Kidney (tissue), 14 donors: ENCODE measurements around the gene MRLN. TPM values are rescaled to one million over a fixed set of nuclear protein-coding genes. Genes with fewer than 3 reads are reported as not detected.
"Not testable (repeated sequence)": the region's sequence is repeated elsewhere in the genome, so short reads cannot be mapped to it uniquely, and the experiment has no call there.

Experiments
- DNase-seq, 5 donors: peaks; one replicate each; pipeline ENCODE4 v3.0.0-alpha.2; 2013 to 2020
- FAIRE-seq: peaks from 2 replicates; lab custom pipeline; 2012; peaks lifted over from hg19 to GRCh38; lab: Jason Lieb, UNC
- H3K27ac ChIP-seq, 2 donors: one replicate each; pipeline ENCODE4 v1.7.0; 2013; ENCODE audit warnings: low read depth in 2 of 2, low read length in 2 of 2, inconsistent platforms in 1 of 2
- H3K27me3 ChIP-seq: one replicate; pipeline ENCODE4 v1.7.1; 2013; ENCODE audit warnings: low read length, inconsistent platforms; ENCODE audit not compliant: control insufficient read depth, insufficient read depth
- H3K36me3 ChIP-seq, 3 donors: one replicate each; pipeline versions ENCODE4 v1.7.0 to v1.7.1; 2013; ENCODE audit warnings: low read length in 3 of 3, control low read depth in 1 of 3, inconsistent platforms in 1 of 3; ENCODE audit not compliant: insufficient read depth in 3 of 3, control insufficient read depth in 2 of 3
- H3K4me1 ChIP-seq, 3 donors: one replicate each; pipeline versions ENCODE4 v1.7.0 to v1.7.1; 2013; ENCODE audit warnings: low read length in 3 of 3, inconsistent platforms in 1 of 3, low read depth in 1 of 3; ENCODE audit not compliant: control insufficient read depth in 2 of 3, insufficient read depth in 2 of 3
- H3K4me3 ChIP-seq, 3 donors: one replicate each; pipeline versions ENCODE4 v1.7.0 to v1.8.1; 2013; ENCODE audit warnings: low read length in 3 of 3, control low read depth in 1 of 3, inconsistent platforms in 1 of 3
- H3K9ac ChIP-seq, 3 donors: one replicate each; pipeline versions ENCODE4 v1.7.0 to v1.7.1; 2013; ENCODE audit warnings: low read length in 3 of 3, control low read depth in 1 of 3, inconsistent platforms in 1 of 3
- H3K9me3 ChIP-seq, 3 donors: one replicate each; pipeline versions ENCODE4 v1.7.0 to v1.7.1; 2013; ENCODE audit warnings: low read length in 3 of 3, control low read depth in 1 of 3, inconsistent platforms in 1 of 3; ENCODE audit not compliant: control insufficient read depth in 2 of 3, insufficient read depth in 1 of 3
- CTCF ChIP-seq: IDR thresholded peaks from 3 replicates; pipeline ENCODE4 v1.5.1; 2012; ENCODE audit warnings: mild to moderate bottlenecking, moderate library complexity, borderline replicate concordance; ENCODE audit not compliant: insufficient read depth; ENCODE audit errors: extremely low read depth
- intact Hi-C: fragments of 100-400 bp; cut with DNase I; formaldehyde crosslinking; loops from one replicate; pipeline ENCODE4 v1.11.1; 2022
- polyA plus RNA-seq: library from polyadenylated mRNA; stranded (reverse); fragments of 350-450 nt; fragmentation: Illumina TruSeq; extraction: RNeasy Lipid Tissue Mini Kit (QIAGEN cat#74804); gene quantifications from one replicate; pipeline ENCODE4 v1.2.3, GENCODE V29; 2014; ENCODE audit warnings: low read depth, low replicate concordance; ENCODE audit not compliant: insufficient read depth
- total RNA-seq: library from RNA; stranded (reverse); fragmentation: NEBNext Ultra II Directional; extraction: Animal tissue kit (Norgen Biotek cat#: 25700); gene quantifications from one replicate; pipeline ENCODE4 v1.2.1, GENCODE V29; 2021
- donor health status: control.
- donor health status: control.
- donor health status: control.
- donor health status: control.
- donor health status: control.
- donor health status: DM: yes; HTN: yes; CAD: no.
- donor health status: Normal renal cell carcinoma (clear cell type).

The MRLN gene
- total and polyA plus RNA-seq, 2 donors from 2014 or later, result 24.3 TPM; not detected in 1

- DNase-seq, H3K36me3 ChIP-seq, FAIRE-seq, H3K27me3 ChIP-seq, intact Hi-C loops, H3K9me3 ChIP-seq: not testable (repeated sequence)
- H3K4me1 ChIP-seq, result peaks cover 0 to 12% (median 0%) of the 10 kb centered on the region in 3 donors
- peak overlapping the region; percentile 41 to 66 for H3K27ac ChIP-seq
- H3K4me3 ChIP-seq, result peak overlapping the region in 2 of 3 donors; percentile 12 to 48
- peak overlapping the region in 1 of 3 donors; percentile 52 for H3K9ac ChIP-seq
Measured at GRCh38 chr10:59732849-59733248, 20.4 kb downstream of the MRLN start.

GRCh38 chr10:59729167-59729566 is 24.1 kb downstream of the MRLN start:
- H3K9ac ChIP-seq, H3K9me3 ChIP-seq, intact Hi-C loops, H3K27ac ChIP-seq, DNase-seq, H3K4me3 ChIP-seq, H3K27me3 ChIP-seq, H3K36me3 ChIP-seq, FAIRE-seq, H3K4me1 ChIP-seq: not testable (repeated sequence)

GRCh38 chr10:59724098-59724938 is 28.9 kb downstream of the MRLN start:
- H3K9ac ChIP-seq, result no peak overlapping the region
- no peak for TF ChIP-seq CTCF
- FAIRE-seq, result no peak
- no peak for DNase-seq
- no peaks in the 10 kb centered on the region for H3K4me1 ChIP-seq
- intact Hi-C loops, result no loop called here
- no peak overlapping the region for H3K4me3 ChIP-seq
- peaks cover 0 to 5% (median 0%) of the 10 kb centered on the region in 3 donors for H3K9me3 ChIP-seq
- no peaks in the 10 kb centered on the region for H3K27me3 ChIP-seq
- H3K36me3 ChIP-seq, result no peaks in the 10 kb centered on the region
- no peak overlapping the region for H3K27ac ChIP-seq

GRCh38 chr10:59720377-59720776 is 32.9 kb downstream of the MRLN start:
- intact Hi-C loops, result no loop called here
- Histone ChIP-seq H3K9ac (no peak overlapping the region), H3K27ac (no peak overlapping the region), H3K4me1 (no peaks in the 10 kb centered on the region), H3K27me3 (no peaks in the 10 kb centered on the region), H3K9me3 (peaks cover 0 to 5% (median 0%) of the 10 kb centered on the region in 3 donors), H3K4me3 (no peak overlapping the region), H3K36me3 (no peaks in the 10 kb centered on the region)
- TF ChIP-seq CTCF, result no peak
- FAIRE-seq (no peak), DNase-seq (no peak)
